Measurements from ENCODE around the gene TLL1.

The TLL1 gene

GRCh38 chr4:165982934-165983333 is 109.9 kb downstream of the TLL1 start:
- Histone ChIP-seq H3K9me3 (no peaks in the 10 kb centered on the region), H3K36me3 (no peaks in the 10 kb centered on the region), H3K27me3 (no peaks in the 10 kb centered on the region), H3K4me3 (ENCODE audit: low read depth, low read length) (no peak overlapping the region), H3K4me1 (no peaks in the 10 kb centered on the region)
- DNase-seq, result no peak
- TF ChIP-seq CTCF (IDR thresholded peaks at IDR 0.05; ENCODE audit: low read depth, low read length), result no peak

GRCh38 chr4:165986956-165987698 is 114.1 kb downstream of the TLL1 start:
- TF ChIP-seq CTCF (IDR thresholded peaks at IDR 0.05; ENCODE audit: low read depth, low read length), result no peak
- no peak overlapping the region for H3K4me3 ChIP-seq (ENCODE audit: low read depth, low read length)
- DNase-seq, result no peak
- no peaks in the 10 kb centered on the region for H3K27me3 ChIP-seq
- H3K36me3 ChIP-seq, result no peaks in the 10 kb centered on the region
- no peaks in the 10 kb centered on the region for H3K9me3 ChIP-seq
- H3K4me1 ChIP-seq, result no peaks in the 10 kb centered on the region

GRCh38 chr4:165991325-165992180 is 118.5 kb downstream of the TLL1 start:
- Histone ChIP-seq H3K27me3 (no peaks in the 10 kb centered on the region), H3K4me3 (ENCODE audit: low read depth, low read length) (no peak overlapping the region), H3K9me3 (no peaks in the 10 kb centered on the region), H3K4me1 (no peaks in the 10 kb centered on the region), H3K36me3 (no peaks in the 10 kb centered on the region)
- DNase-seq, result no peak
- TF ChIP-seq CTCF (IDR thresholded peaks at IDR 0.05; ENCODE audit: low read depth, low read length), result no peak

GRCh38 chr4:165992283-165992682 is 119.2 kb downstream of the TLL1 start:
- no peak for DNase-seq
- Histone ChIP-seq H3K4me3 (ENCODE audit: low read depth, low read length) (no peak overlapping the region), H3K4me1 (no peaks in the 10 kb centered on the region), H3K27me3 (no peaks in the 10 kb centered on the region), H3K36me3 (no peaks in the 10 kb centered on the region), H3K9me3 (no peaks in the 10 kb centered on the region)
- TF ChIP-seq CTCF (IDR thresholded peaks at IDR 0.05; ENCODE audit: low read depth, low read length), result no peak

GRCh38 chr4:165994701-165995100 is 121.7 kb downstream of the TLL1 start:
- no peaks in the 10 kb centered on the region for H3K9me3 ChIP-seq
- no peak for TF ChIP-seq CTCF (IDR thresholded peaks at IDR 0.05; ENCODE audit: low read depth, low read length)
- no peaks in the 10 kb centered on the region for H3K27me3 ChIP-seq
- no peaks in the 10 kb centered on the region for H3K36me3 ChIP-seq
- no peak overlapping the region for H3K4me3 ChIP-seq (ENCODE audit: low read depth, low read length)
- DNase-seq, result no peak
- H3K4me1 ChIP-seq, result no peaks in the 10 kb centered on the region

GRCh38 chr4:166003811-166004210 is 130.8 kb downstream of the TLL1 start:
- no peaks in the 10 kb centered on the region for H3K36me3 ChIP-seq
- no peaks in the 10 kb centered on the region for H3K9me3 ChIP-seq
- H3K4me3 ChIP-seq (ENCODE audit: low read depth, low read length), result no peak overlapping the region
- no peaks in the 10 kb centered on the region for H3K4me1 ChIP-seq
- DNase-seq, result no peak
- H3K27me3 ChIP-seq, result peaks cover 6% of the 10 kb centered on the region; the same call in 1 of the 2 replicates
- no peak for TF ChIP-seq CTCF (IDR thresholded peaks at IDR 0.05; ENCODE audit: low read depth, low read length)
